ENCODE measurements around the gene TNFRSF13B. TPM values are rescaled to one million over a fixed set of nuclear protein-coding genes. Genes with fewer than 3 reads are reported as not detected.

The TNFRSF13B gene
- total RNA-seq, 1 donor from 2014 or later = not detected

DNA sequence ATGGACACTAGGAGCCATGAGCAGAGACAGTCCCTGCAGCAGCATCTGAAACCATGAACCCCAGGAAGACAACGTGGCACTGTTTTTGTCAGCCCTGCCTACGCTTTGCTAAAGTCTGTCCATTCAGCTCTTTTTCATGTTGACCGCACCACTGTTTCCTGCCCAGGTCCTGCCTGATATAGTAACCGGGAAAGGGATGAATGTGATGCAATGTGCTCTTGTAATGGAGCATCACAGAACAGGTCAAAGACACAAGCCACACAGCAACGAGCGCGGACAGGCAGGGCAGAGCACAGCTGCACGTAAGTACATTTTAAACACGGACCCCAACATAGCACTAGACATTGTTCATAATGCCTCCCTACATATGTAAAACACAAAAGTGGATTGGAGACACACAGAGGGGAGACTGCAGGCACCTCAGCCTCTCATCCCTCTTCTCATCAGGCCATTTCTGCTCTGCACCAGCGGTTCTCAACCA lies 16.9 kb upstream of the TNFRSF13B start:
- no peak for DNase-seq (ENCODE audit: low spot score)

DNA sequence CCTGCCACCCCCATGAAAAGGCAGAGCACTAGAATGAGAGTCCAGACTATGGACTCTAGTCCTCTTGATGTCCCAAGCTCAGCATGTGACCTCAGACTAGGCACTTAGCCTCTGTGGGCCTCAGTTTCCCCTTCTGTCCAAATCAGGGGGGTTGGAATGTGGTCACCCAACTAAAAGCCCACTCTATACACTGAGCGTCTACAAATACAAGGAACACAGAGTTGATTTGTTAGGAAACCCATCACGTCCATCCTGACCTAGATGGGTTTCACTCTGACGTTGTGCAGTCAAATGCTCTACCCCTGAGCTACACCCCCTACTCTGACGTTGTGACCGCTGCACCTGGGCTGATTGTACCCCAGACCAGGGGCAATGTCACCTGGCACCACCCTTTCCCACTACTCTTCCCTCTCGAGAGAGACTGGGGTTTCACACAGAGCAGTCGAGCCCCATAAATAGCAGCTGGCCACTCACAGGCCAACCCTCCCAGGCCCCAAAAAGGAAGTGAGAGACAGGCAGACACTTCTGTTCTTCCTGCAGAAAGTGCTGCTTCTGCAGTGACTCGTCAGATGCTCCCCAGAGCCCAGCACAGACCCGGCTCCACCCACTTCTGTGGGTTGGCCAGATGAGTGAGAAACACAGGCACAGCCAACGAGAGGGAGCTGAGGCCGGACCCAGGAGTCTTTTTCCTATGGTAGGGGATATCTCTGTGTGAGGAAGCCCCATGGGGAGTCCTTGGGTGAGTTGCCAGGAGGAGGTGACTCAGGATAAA lies 16.1 kb upstream of the TNFRSF13B start:
- no peak for DNase-seq (ENCODE audit: low spot score)
- Mint-ChIP-seq H3K4me1 (ENCODE audit: low read depth) (peaks cover 15% of the 10 kb centered on the region), H3K27me3 (ENCODE audit: low read depth) (no peaks in the 10 kb centered on the region), H3K36me3 (ENCODE audit: low read depth) (no peaks in the 10 kb centered on the region), H3K27ac (ENCODE audit: unreplicated experiment) (no peak overlapping the region), H3K9me3 (ENCODE audit: low read depth) (no peaks in the 10 kb centered on the region), H3K4me3 (ENCODE audit: unreplicated experiment) (no peak overlapping the region)
- TF ChIP-seq, protein P1, sequence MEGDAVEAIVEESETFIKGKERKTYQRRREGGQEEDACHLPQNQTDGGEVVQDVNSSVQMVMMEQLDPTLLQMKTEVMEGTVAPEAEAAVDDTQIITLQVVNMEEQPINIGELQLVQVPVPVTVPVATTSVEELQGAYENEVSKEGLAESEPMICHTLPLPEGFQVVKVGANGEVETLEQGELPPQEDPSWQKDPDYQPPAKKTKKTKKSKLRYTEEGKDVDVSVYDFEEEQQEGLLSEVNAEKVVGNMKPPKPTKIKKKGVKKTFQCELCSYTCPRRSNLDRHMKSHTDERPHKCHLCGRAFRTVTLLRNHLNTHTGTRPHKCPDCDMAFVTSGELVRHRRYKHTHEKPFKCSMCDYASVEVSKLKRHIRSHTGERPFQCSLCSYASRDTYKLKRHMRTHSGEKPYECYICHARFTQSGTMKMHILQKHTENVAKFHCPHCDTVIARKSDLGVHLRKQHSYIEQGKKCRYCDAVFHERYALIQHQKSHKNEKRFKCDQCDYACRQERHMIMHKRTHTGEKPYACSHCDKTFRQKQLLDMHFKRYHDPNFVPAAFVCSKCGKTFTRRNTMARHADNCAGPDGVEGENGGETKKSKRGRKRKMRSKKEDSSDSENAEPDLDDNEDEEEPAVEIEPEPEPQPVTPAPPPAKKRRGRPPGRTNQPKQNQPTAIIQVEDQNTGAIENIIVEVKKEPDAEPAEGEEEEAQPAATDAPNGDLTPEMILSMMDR (IDR thresholded peaks at IDR 0.05) = no peak

More for the DNA sequence above, 16.9 kb upstream of the TNFRSF13B start:
- peaks cover 3% of the 10 kb centered on the region for H3K9me3 Mint-ChIP-seq (ENCODE audit: low read depth)
- no peaks in the 10 kb centered on the region for H3K36me3 Mint-ChIP-seq (ENCODE audit: low read depth)
- peaks cover 15% of the 10 kb centered on the region for H3K4me1 Mint-ChIP-seq (ENCODE audit: low read depth)
- H3K27ac Mint-ChIP-seq (ENCODE audit: unreplicated experiment) = no peak overlapping the region
- no peaks in the 10 kb centered on the region for H3K27me3 Mint-ChIP-seq (ENCODE audit: low read depth)
- no peak overlapping the region for H3K4me3 Mint-ChIP-seq (ENCODE audit: unreplicated experiment)
- TF ChIP-seq, protein P1 (IDR thresholded peaks at IDR 0.05) = no peak

DNA sequence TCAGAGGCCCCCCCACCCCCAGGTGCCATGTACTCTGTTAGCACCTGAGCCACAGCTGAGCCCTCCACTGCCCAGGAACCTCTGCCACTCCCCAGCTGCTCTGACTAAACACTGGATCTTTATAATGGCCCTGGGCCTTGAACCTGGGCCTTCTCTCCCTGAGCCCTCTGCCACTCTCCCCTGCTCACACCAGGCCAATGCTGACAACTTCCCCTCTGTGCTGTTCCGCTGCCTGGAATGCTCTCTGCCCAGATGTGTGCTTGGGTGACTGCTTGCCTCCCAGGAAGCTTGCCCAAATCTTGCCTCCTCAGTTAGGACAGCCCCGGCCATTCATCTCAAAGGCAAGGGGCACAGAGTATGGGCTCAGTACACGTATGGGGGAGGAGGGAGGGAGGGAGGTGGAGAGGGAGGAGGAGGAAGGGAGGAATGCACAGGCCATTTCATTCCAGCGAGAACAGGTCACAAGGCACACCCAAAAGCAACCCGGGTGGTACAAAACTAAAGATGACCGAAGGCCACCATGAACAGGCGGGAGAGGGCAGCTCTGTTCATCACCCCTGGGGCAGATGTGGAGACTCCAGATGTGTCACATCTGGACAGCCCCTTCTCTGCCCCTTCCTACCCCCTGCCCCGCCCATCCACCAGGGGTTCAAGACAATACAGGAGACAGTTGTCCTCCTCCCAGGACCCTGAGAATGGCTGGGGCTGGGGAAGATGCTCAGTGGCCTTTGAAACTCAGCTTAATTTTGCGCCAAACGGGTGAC lies 15.3 kb upstream of the TNFRSF13B start:
- Mint-ChIP-seq H3K36me3 (ENCODE audit: low read depth) (no peaks in the 10 kb centered on the region), H3K9me3 (ENCODE audit: low read depth) (no peaks in the 10 kb centered on the region), H3K27ac (ENCODE audit: unreplicated experiment) (no peak overlapping the region), H3K27me3 (ENCODE audit: low read depth) (no peaks in the 10 kb centered on the region), H3K4me1 (ENCODE audit: low read depth) (peaks cover 15% of the 10 kb centered on the region), H3K4me3 (ENCODE audit: unreplicated experiment) (no peak overlapping the region)
- TF ChIP-seq, protein P1 (IDR thresholded peaks at IDR 0.05) = no peak
- DNase-seq (ENCODE audit: low spot score) = no peak

DNA sequence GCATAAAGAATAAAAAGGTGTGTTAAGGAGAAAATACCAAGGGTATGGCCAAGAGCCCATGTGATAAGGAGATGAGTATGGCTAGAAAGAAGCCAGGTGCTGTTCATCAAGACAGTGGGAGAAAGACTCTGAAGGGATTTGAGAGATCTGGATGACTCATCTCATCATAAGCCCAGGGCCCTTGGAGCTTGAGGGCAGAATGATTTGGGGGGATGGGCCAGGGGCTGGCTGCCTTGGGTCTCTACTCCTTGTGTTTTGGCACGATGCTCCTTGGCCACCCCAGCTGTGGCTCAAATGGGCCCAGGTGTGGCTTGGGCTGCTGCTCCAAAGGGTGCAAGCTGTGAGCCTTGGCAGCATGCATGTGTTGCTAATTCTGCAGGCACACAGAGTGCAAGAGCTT lies 14.5 kb upstream of the TNFRSF13B start:
- DNase-seq (ENCODE audit: low spot score) = no peak
- Mint-ChIP-seq H3K9me3 (ENCODE audit: low read depth) (no peaks in the 10 kb centered on the region), H3K27ac (ENCODE audit: unreplicated experiment) (no peak overlapping the region), H3K27me3 (ENCODE audit: low read depth) (no peaks in the 10 kb centered on the region), H3K4me3 (ENCODE audit: unreplicated experiment) (no peak overlapping the region), H3K36me3 (ENCODE audit: low read depth) (no peaks in the 10 kb centered on the region), H3K4me1 (ENCODE audit: low read depth) (peaks cover 15% of the 10 kb centered on the region)
- TF ChIP-seq, protein P1 (IDR thresholded peaks at IDR 0.05) = no peak

DNA sequence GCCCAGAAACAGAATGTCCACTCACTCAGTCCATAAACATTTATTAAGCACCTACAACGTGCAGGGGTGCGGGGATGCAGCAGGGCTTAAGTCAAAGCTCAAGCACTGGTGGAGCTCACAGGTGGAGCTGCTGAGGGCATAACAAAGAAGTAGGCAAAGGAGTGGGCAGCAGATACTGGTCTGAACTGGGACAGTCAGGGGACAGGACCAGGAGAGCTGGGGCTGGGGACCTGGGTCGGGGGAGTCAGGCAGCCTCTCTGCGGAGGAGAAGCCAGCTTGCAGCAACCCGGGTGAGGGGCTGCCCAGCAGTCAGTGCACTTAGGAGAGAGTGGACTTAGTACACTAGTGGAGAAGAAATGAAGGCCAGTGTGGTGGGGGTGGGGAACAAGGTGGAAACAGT lies 10.0 kb upstream of the TNFRSF13B start:
- Mint-ChIP-seq H3K27me3 (ENCODE audit: low read depth) (no peaks in the 10 kb centered on the region), H3K9me3 (ENCODE audit: low read depth) (no peaks in the 10 kb centered on the region), H3K4me3 (ENCODE audit: unreplicated experiment) (no peak overlapping the region), H3K4me1 (ENCODE audit: low read depth) (peaks cover 21% of the 10 kb centered on the region), H3K36me3 (ENCODE audit: low read depth) (no peaks in the 10 kb centered on the region), H3K27ac (ENCODE audit: unreplicated experiment) (no peak overlapping the region)
- no peak for DNase-seq (ENCODE audit: low spot score)
- TF ChIP-seq, protein P1 (IDR thresholded peaks at IDR 0.05) = no peak
